ENCODE results near the gene RFTN2. TPM values are rescaled to one million over a fixed set of nuclear protein-coding genes. Genes with fewer than 3 reads are reported as not detected.

RFTN2 gene
- total RNA-seq, 4 donors from 2014 or later: 1.1 to 6.3 (median 3.2) TPM

GRCh38 chr2:197706839-197707207 lies 31.4 kb upstream of the RFTN2 start:
- H3K4me1 ChIP-seq: peaks cover 36 to 43% of the 10 kb centered on the region in 2 donors
- intact Hi-C loops (cut with DNase I; ENCODE audit: low total_unique reads) (loop anchor here (2.0 to 10.0 kb wide), 5 partner anchors 78 to 1758 kb away; partner anchors contain the start of genes BOLL, COQ10B, PGAP1 and SF3B1), in situ Hi-C loops (cut with MboI; ENCODE audit: low sequenced_read_pairs in 4 of 4) (loop anchor here (5.0 to 10.0 kb wide), 4 partner anchors 68 to 192 kb away; partner anchors contain the start of genes BOLL (in 2 of the 4) and MOB4 (in 1 of the 4))
- H3K27me3 ChIP-seq: no peaks in the 10 kb centered on the region
- H3K4me3 ChIP-seq: peak overlapping the region; percentile 78 to 97 (median 85)
- H3K36me3 ChIP-seq: no peaks in the 10 kb centered on the region
- peak overlapping the region in 1 of 4 donors; percentile 80 for H3K27ac ChIP-seq
- no peaks in the 10 kb centered on the region for H3K9me3 ChIP-seq
- no peak for TF ChIP-seq POLR2A (IDR thresholded peaks at IDR 0.05)
- TF ChIP-seq CTCF (IDR thresholded peaks at IDR 0.05 in 4 of 5, conservative IDR thresholded peaks at IDR 0.05 in 1 of 5): no peak
- ATAC-seq (no peak), DNase-seq (no peak)

GRCh38 chr2:197705912-197706838 lies 30.8 kb upstream of the RFTN2 start:
- Histone ChIP-seq H3K9me3 (no peaks in the 10 kb centered on the region), H3K4me1 (peaks cover 36 to 43% of the 10 kb centered on the region in 2 donors), H3K4me3 (peak overlapping the region; percentile 78 to 97 (median 85)), H3K36me3 (no peaks in the 10 kb centered on the region), H3K27me3 (no peaks in the 10 kb centered on the region), H3K27ac (peak overlapping the region; percentile 80 to 84 (median 82))
- no peak for DNase-seq
- intact Hi-C loops (cut with DNase I; ENCODE audit: low total_unique reads) (loop anchor here (1.0 to 10.0 kb wide), 7 partner anchors 79 to 1759 kb away; partner anchors contain the start of genes BOLL, COQ10B, HSPE1 and MOB4), in situ Hi-C loops (cut with MboI; ENCODE audit: low sequenced_read_pairs in 4 of 4) (loop anchor here (5.0 to 10.0 kb wide), 4 partner anchors 69 to 191 kb away; partner anchors contain the start of genes BOLL (in 2 of the 4) and MOB4 (in 1 of the 4))
- TF ChIP-seq CTCF (IDR thresholded peaks at IDR 0.05 in 4 of 5, conservative IDR thresholded peaks at IDR 0.05 in 1 of 5) (no peak), POLR2A (IDR thresholded peaks at IDR 0.05) (no peak)
- ATAC-seq: no peak

- DNase-seq (peak; percentile 85 to 92), ATAC-seq (peak; percentile 95 to 96)
- peak within 1 kb of the TSS; percentile 80 to 84 (median 82) for H3K27ac ChIP-seq
- H3K4me1 ChIP-seq: peaks cover 34 to 43% of the 10 kb centered on the region in 2 donors
- H3K27me3 ChIP-seq: no peaks in the 10 kb centered on the region
- H3K9me3 ChIP-seq: no peaks in the 10 kb centered on the region
- TF ChIP-seq POLR2A (IDR thresholded peaks at IDR 0.05): peak; percentile 56 to 74
- TF ChIP-seq CTCF (IDR thresholded peaks at IDR 0.05 in 4 of 5, conservative IDR thresholded peaks at IDR 0.05 in 1 of 5): peak in 1 of 5 experiments; percentile 3
- in situ Hi-C loops (cut with MboI; ENCODE audit: low sequenced_read_pairs in 4 of 4): loop anchor here (5.0 to 10.0 kb wide), 4 partner anchors 69 to 191 kb away; partner anchors contain the start of genes BOLL (in 2 of the 4) and MOB4 (in 1 of the 4)
- intact Hi-C loops (cut with DNase I; ENCODE audit: low total_unique reads): loop anchor here (1.0 to 10.0 kb wide), 6 partner anchors 189 to 1759 kb away; partner anchors contain the start of genes COQ10B, HSPE1, MOB4 and PGAP1
- H3K4me3 ChIP-seq: peak within 1 kb of the TSS; percentile 78 to 97 (median 85)
- H3K36me3 ChIP-seq: no peaks in the 10 kb centered on the region
Measured at GRCh38 chr2:197705121-197705911, 29.9 kb upstream of the RFTN2 start, which contains the start of gene MARS2. TSS of gene MARS2 (plus strand) at chr2:197705369. CDS start at chr2:197705406, 37 bp downstream.
